AG10803 (cell line): ENCODE data around the gene KCNK7.

Experiments
- DNase-seq: peaks from one replicate; pipeline ENCODE4 v3.0.0; 2010; ENCODE audit warnings: low read depth
- H3K4me3 ChIP-seq: 2 replicates; pipeline ENCODE4 v1.5.1; 2011; ENCODE audit warnings: mild to moderate bottlenecking, low read length, control low read depth
- TF ChIP-seq, protein P1 (sequence below): conservative IDR thresholded peaks from 2 replicates; pipeline ENCODE4 v1.5.1; 2011; ENCODE audit warnings: mild to moderate bottlenecking, low read length, control low read depth, inconsistent platforms

KCNK7 gene

DNA sequence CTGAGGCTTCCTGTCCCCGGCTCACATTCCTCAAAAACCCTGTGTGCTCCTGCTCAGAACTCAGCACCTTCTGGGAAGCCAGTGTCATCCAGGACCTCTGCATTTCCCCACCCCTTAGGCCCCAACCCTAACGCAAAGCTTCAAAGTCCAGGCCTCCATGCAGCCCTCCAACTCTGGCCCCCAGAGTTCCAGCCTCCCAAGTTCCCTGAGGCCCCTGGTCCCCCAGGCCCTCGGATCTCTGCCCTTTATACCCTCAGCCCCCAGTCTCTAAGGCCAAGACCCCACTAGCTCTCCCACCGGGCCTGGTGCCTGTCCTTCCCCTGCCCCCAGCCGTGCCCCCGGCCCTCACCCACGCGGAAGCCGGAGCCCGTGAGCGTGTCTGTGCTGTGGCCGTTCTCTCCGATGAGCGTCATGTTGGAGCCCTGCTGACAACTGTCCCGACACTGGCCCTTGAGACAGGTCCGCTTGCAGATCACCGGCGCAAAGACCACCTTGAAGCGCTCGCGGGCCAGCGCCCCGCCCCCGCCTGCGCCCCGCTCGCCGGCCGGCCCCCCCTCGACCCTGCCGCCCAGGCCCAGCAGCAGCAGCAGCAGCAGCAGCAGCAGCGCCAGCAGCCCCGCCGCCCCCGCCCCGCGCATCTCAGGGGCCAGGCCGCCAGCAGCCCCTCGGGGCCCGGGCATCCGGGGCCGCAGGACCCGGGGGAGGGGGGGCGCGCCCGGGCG is 38.2 kb downstream of the KCNK7 start:
- H3K4me3 ChIP-seq = peak overlapping the region; percentile 71
- TF ChIP-seq, protein P1, sequence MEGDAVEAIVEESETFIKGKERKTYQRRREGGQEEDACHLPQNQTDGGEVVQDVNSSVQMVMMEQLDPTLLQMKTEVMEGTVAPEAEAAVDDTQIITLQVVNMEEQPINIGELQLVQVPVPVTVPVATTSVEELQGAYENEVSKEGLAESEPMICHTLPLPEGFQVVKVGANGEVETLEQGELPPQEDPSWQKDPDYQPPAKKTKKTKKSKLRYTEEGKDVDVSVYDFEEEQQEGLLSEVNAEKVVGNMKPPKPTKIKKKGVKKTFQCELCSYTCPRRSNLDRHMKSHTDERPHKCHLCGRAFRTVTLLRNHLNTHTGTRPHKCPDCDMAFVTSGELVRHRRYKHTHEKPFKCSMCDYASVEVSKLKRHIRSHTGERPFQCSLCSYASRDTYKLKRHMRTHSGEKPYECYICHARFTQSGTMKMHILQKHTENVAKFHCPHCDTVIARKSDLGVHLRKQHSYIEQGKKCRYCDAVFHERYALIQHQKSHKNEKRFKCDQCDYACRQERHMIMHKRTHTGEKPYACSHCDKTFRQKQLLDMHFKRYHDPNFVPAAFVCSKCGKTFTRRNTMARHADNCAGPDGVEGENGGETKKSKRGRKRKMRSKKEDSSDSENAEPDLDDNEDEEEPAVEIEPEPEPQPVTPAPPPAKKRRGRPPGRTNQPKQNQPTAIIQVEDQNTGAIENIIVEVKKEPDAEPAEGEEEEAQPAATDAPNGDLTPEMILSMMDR = no peak
- DNase-seq = no peak

DNA sequence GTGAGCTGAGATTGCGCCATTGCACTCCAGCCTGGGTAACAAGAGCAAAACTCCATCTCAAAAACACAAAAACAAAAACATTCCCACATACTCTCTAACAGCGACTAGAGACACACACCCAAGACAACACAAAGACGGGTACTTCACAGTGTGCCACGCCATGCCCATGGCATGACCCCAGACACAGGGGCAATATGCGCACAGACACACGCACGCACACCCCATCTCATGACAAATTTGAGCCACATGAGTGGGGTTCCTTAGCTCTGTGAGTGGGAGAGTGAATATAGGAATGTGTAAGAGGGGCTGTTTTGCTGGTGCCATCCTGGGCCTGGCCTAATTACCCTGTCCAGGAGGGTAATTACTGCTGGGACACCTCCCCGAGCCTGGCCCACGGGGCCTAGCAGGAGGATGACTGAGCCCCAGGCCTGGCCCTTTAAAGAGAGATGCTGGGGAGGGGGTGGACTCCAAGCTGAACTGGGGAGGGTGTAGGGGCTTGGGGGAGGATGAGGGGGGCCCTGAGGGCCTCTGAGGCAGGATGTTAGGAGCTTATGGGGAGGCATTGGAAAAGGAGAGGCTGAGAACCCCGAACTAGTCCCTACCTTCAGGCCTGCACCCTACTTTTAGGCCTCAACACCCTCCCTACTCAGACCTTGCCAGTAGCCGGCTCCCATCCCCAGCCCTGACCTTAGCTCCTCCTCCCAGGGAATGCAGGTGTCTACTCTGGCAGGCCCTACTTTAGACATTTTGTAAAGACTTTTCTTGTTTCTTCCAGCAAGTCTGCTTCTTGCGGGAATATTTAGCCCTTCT is 38.9 kb downstream of the KCNK7 start:
- no peak for DNase-seq
- peak overlapping the region; percentile 71 for H3K4me3 ChIP-seq

DNA sequence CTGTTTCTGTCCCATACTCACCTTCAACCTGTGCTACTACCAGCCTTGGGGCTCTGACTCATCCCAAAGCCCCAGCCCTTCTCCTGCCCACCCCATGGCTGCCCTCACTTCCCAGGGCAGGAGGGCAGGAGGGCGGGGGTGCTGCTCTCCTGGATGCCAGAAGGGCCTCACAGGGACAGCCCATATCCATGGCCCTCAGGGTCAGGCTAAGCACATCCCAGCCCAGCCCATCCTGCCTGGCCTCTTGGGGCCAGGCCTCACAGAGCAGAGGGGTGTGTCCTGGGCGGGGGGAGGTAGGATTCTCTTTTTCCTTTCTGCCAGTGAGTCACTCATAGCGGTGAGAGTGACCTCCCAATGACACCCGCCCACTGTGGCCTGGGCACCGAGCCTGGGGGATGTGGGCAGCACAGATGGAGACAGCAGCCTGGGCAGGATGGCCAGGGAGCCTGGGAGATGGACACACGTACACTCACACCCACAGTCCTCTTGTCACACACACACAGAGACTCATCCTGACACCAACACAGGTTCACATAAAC is 39.8 kb downstream of the KCNK7 start:
- TF ChIP-seq, protein P1 = no peak
- peak; percentile 95 for DNase-seq
- peak overlapping the region; percentile 26 for H3K4me3 ChIP-seq

More for the DNA sequence above, 38.9 kb downstream of the KCNK7 start:
- TF ChIP-seq, protein P1 = no peak

DNA sequence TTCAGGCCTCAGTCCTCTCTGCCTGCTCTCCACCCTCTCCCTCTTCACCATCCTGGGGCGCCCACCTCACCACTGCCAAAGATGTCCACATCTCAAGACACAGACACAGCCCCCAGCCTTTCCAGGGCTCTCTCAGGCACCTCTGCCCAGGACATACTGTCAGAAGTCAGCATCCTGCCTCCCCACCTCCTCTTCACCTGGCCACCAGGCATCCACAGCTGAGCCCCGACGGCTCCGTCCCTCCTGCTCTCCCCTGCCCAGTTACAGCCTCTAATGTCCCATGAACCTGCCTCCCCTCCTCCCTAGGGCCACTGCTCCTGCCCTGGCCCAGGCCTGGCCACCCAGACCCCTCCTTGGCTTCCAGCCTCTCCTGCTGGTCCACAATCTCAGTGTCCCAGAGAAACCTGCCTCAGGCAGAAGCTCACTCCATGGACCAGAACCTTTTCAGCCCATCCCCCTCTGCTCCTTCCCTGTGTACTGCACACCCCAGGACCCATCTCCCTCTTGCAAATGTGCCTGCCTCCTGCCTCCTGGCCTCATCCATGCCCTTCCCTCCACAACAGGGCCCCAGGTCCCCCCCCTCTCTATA is 40.7 kb downstream of the KCNK7 start:
- no peak overlapping the region for H3K4me3 ChIP-seq
- TF ChIP-seq, protein P1 = no peak
- no peak for DNase-seq

DNA sequence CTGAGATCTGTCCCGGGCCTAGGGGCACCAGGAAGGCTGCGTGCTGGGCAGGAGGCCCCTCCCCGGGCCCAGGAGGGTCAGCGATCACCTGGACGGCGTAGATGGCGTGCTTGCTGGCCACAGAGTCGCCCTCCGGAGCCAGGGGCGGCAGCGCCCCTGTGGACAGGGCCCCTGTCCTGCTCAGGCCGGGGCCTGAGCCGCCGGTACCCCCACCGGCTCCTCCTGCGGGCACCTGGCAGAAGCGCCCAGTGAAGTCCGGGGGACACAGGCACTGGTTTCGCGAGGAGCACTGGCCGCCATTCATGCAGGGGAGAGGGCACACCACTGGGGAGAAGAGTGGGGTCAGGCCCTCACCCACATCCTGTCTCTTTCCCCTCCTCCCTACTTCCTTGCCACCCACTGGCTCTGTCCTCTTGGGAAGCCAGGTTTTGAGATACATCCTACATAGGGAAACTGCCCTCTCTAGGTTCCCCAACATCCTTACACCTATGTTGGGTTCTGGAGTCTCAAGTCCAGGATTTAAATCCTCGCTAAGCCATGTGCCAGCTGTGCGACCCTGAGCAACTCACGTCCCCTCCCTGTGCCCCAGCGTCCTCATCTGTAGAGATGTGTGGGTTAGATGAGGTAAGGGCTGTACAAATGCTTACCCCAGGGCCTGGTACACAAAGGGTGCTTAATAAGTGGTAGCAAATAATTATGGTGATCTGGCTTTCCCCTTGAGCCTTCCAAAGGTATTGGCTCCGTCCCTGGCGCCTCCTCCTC is 41.4 kb downstream of the KCNK7 start:
- DNase-seq = no peak
- no peak overlapping the region for H3K4me3 ChIP-seq
- TF ChIP-seq, protein P1 = no peak

DNA sequence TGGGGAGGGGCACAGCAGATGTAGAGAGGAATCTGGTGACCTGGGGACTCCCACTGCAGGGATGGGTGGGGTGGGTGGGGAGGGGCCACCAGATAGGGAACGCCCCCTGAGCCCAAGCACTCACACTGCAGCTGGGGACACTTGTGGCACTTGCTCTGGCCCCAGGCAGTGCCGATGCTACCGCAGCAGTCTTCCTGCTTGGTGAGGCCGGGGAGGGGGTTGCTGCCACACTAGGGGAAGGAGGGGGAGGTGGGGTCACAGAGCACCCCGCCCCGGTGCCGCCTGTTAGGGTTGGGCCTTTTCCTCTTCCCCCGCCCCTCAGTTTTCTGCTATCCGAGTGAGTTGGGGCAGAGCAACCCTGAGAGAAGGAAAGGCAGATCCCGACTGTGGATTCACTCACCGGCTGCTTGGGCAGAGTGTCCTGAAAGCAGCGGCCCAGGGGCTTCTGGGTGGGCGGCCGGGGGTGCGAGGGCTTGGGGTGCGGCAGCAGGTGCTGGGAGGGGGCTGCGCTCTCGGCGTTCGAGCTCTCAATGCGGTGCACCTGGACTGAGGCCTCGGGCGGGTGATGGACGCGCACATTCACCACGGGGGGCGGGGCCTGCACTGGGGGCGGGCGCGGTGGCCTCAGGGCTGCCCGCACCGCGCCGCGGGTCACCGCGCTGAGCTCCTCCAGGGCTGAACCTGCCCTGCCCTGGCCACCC is 42.1 kb downstream of the KCNK7 start:
- TF ChIP-seq, protein P1 = no peak
- no peak for DNase-seq
- no peak overlapping the region for H3K4me3 ChIP-seq
